Measurements from ENCODE around the gene TFF2. TPM values are rescaled to one million over a fixed set of nuclear protein-coding genes. Genes with fewer than 3 reads are reported as not detected.
A peak's percentile ranks its signal among the peaks of the same experiment; 100 is the strongest.

The TFF2 gene
- total RNA-seq, 1 experiment from 2014 or later, result 1.1 TPM

GRCh38 chr21:42366292-42367010 lies 15.7 kb upstream of the TFF2 start, which contains the start of gene TFF1:
Gene TFF1 (minus strand): TSS chr21:42366535. CDS start chr21:42366495, 40 bp downstream.
- ChIA-PET CTCF (no interaction called here), POLR2A (no interaction called here)
- no peaks in the 10 kb centered on the region for H3K36me3 ChIP-seq (ENCODE audit: control insufficient read depth, insufficient read depth, low read length)
- no peaks in the 10 kb centered on the region for H3K27me3 ChIP-seq (ENCODE audit: control insufficient read depth, insufficient read depth, low read length)
- no peak within 1 kb of the TSS for H3K27ac ChIP-seq (ENCODE audit: low read length)
- in situ Hi-C loops (cut with HindIII; ENCODE audit: low pct_unique_long_range_greater_than_20kb, low sequenced_read_pairs), result no loop called here
- ATAC-seq (peak; percentile 74), DNase-seq (ENCODE audit: low read depth, low spot score) (peak; percentile 27)
- intact Hi-C loops (cut with micrococcal nuclease; ENCODE audit: unreplicated experiment), result no loop called here
- H3K9me3 ChIP-seq (ENCODE audit: control insufficient read depth, insufficient read depth, low read depth, low read length), result no peaks in the 10 kb centered on the region
- BruUV-seq (replicated peaks), result no TSS peak
- TF ChIP-seq, protein P1, sequence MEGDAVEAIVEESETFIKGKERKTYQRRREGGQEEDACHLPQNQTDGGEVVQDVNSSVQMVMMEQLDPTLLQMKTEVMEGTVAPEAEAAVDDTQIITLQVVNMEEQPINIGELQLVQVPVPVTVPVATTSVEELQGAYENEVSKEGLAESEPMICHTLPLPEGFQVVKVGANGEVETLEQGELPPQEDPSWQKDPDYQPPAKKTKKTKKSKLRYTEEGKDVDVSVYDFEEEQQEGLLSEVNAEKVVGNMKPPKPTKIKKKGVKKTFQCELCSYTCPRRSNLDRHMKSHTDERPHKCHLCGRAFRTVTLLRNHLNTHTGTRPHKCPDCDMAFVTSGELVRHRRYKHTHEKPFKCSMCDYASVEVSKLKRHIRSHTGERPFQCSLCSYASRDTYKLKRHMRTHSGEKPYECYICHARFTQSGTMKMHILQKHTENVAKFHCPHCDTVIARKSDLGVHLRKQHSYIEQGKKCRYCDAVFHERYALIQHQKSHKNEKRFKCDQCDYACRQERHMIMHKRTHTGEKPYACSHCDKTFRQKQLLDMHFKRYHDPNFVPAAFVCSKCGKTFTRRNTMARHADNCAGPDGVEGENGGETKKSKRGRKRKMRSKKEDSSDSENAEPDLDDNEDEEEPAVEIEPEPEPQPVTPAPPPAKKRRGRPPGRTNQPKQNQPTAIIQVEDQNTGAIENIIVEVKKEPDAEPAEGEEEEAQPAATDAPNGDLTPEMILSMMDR (IDR thresholded peaks at IDR 0.05), result no peak
- TF ChIP-seq SIN3A (IDR thresholded peaks at IDR 0.05; ENCODE audit: borderline replicate concordance, insufficient read depth, low read depth, low read length) (no peak), POLR2AphosphoS5 (IDR thresholded peaks at IDR 0.05; ENCODE audit: low read depth, low read length) (no peak), REST (IDR thresholded peaks at IDR 0.05; ENCODE audit: insufficient read depth in 1 of 2, low read depth in 2 of 2, low read length in 1 of 2) (no peak), TCF7L2 (IDR thresholded peaks at IDR 0.05; ENCODE audit: low read depth, low read length) (no peak)
- H3K4me3 ChIP-seq (ENCODE audit: low read depth in 2 of 2, low read length in 2 of 2), result no peak within 1 kb of the TSS
- no peaks in the 10 kb centered on the region; the same call in 1 of the 2 replicates for H3K4me1 ChIP-seq (ENCODE audit: control insufficient read depth, insufficient read depth, low read length)

DNA sequence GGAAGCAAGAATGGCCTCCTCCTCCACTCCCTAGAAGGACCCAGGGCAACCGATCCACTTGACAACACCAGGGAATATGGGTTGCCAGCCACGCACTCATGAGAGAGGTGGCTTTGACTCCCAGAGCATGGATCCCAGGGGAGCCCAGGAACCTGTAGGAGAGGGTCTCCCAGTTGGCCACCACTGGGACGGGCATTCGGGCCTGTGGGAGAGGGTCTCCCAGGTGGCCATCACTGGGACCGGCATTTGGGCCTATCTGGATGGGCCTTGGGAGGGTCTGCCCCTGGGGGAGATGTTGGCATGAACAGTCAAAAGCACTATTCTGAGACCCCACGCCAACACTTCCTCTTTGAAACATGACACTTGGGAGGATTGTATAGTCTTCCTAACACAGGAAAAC lies 15.0 kb upstream of the TFF2 start:
- ATAC-seq, result no peak
- CTCF ChIA-PET, result no interaction called here
- no TSS peak for BruUV-seq (replicated peaks)
- H3K4me1 ChIP-seq (ENCODE audit: control insufficient read depth, insufficient read depth, low read length), result no peaks in the 10 kb centered on the region; the same call in 1 of the 2 replicates
- in situ Hi-C loops (cut with HindIII; ENCODE audit: low pct_unique_long_range_greater_than_20kb, low sequenced_read_pairs), result no loop called here
- no peaks in the 10 kb centered on the region for H3K9me3 ChIP-seq (ENCODE audit: control insufficient read depth, insufficient read depth, low read depth, low read length)
- no peak overlapping the region for H3K27ac ChIP-seq (ENCODE audit: low read length)
- intact Hi-C loops (cut with micrococcal nuclease; ENCODE audit: unreplicated experiment), result no loop called here
- POLR2A ChIA-PET, result no interaction called here
- H3K36me3 ChIP-seq (ENCODE audit: control insufficient read depth, insufficient read depth, low read length), result no peaks in the 10 kb centered on the region
- H3K27me3 ChIP-seq (ENCODE audit: control insufficient read depth, insufficient read depth, low read length), result no peaks in the 10 kb centered on the region
- TF ChIP-seq REST (IDR thresholded peaks at IDR 0.05; ENCODE audit: insufficient read depth in 1 of 2, low read depth in 2 of 2, low read length in 1 of 2) (no peak), POLR2AphosphoS5 (IDR thresholded peaks at IDR 0.05; ENCODE audit: low read depth, low read length) (no peak), SIN3A (IDR thresholded peaks at IDR 0.05; ENCODE audit: borderline replicate concordance, insufficient read depth, low read depth, low read length) (no peak), TCF7L2 (IDR thresholded peaks at IDR 0.05; ENCODE audit: low read depth, low read length) (no peak)
- TF ChIP-seq, protein P1 (IDR thresholded peaks at IDR 0.05), result no peak
- no peak for DNase-seq (ENCODE audit: low read depth, low spot score)
- H3K4me3 ChIP-seq (ENCODE audit: low read depth in 2 of 2, low read length in 2 of 2), result no peak overlapping the region

Data from Panc1 (cell line).